Dermis blood vessel endothelial cell (primary cell): ENCODE data around the gene DENND1B. TPM values are rescaled to one million over a fixed set of nuclear protein-coding genes. Genes with fewer than 3 reads are reported as not detected.

Experiments used
- DNase-seq: peaks from one replicate; pipeline ENCODE4 v3.0.0; 2010
- total RNA-seq: library from RNA; depleted of rRNA; stranded (reverse); fragments of >200 nt; gene quantifications from 2 replicates; pipeline ENCODE4 v1.2.3, GENCODE V29; 2014

DENND1B gene
- total RNA-seq, 1 donor from 2014 or later = 5.4 TPM

GRCh38 chr1:197680311-197680710 is 95.0 kb downstream of the DENND1B start:
- no peak for DNase-seq

DNA sequence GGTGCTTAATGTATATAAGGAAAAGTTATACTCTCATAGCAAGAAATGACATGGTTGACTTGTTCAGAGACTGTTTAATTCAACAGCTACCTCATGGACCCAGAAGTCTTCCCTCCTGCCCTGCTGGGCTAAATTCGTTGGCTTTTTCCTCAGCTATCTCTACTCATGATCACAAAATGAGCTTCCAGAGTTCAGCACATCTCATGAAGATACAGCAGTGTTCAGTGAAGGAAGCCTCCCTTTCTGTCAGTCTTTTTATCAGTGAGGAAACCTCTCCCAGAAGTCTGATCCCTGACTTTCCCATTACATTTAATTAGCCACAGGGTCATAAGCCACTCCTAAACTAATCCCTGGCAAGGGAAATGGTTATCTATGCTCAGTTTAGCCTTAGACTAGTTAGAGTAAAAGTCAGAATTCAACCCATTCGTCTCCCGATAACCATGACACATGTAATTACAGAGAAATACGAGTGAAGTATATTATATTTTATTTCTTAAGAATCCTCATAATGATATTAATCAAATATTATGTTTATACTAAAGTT is 97.5 kb downstream of the DENND1B start:
- no peak for DNase-seq

GRCh38 chr1:197677313-197677712 is 98.0 kb downstream of the DENND1B start:
- DNase-seq = no peak

DNA sequence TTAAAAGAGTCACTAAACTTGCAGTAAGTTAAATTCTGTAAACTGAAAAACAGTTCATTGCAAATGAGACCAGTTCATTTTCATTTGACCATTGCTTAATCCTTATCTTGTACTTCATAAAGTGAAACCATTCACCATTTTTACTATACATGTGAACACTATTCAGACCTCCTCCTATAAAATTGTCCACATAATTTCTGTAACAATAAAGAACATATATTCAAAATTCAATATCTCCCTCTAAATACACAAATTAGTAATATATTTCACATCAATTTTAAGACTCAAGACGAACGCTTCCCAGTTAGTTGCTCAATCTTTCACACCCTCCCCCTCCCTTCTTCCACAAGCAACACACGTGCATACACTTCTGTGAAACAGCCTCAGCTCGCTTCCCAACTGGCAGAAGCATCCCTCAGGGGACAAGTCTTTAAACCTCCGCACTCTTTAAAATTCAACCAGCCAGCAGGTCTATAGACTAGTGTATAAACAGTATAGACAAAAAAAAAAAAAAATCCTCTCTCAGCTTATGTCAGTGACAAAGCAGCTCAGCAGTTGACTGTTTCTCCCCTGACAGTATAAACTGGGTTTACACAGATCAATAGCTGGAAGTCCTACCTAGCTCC is 99.6 kb downstream of the DENND1B start:
- DNase-seq = no peak

GRCh38 chr1:197674286-197674685 is 101.0 kb downstream of the DENND1B start:
- no peak for DNase-seq

DNA sequence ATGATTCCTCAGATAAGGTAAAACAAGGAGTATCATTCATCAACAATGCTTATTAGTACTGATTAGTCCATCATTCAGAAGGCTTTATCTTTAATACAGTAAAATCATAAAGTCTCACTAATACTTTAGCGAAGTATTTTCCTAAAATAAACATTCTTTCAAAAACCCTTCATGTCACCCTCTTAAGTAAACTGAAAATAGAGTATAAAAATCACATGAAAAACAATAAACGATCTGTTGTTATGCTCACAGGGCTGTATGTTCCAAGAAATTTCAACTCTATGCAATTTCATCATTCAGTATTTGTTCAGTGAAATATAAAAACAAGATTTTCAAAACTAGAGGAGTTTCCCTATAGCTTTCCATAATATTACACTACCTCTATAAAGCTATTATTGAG is 102.0 kb downstream of the DENND1B start:
- DNase-seq = no peak

GRCh38 chr1:197672347-197672746 is 102.9 kb downstream of the DENND1B start:
- DNase-seq = no peak

DNA sequence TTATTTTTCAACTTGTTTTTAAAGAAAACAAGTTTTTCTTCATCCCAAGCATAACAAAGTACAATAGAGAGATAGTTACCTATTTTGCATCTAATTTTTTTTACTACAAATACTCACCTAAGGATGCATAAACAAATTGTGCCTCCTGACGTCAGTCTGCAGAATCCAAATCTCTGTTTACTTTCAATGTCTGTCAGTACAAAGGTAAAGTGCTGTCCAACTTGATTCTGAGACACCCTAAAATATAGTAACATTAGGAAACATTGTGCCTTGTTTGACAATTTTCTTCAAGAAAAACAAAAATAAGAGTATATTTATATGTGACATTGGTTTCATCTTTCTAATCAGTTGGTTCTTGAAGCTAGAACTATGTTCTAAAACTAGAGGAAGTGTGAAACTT is 103.4 kb downstream of the DENND1B start:
- DNase-seq = no peak

DNA sequence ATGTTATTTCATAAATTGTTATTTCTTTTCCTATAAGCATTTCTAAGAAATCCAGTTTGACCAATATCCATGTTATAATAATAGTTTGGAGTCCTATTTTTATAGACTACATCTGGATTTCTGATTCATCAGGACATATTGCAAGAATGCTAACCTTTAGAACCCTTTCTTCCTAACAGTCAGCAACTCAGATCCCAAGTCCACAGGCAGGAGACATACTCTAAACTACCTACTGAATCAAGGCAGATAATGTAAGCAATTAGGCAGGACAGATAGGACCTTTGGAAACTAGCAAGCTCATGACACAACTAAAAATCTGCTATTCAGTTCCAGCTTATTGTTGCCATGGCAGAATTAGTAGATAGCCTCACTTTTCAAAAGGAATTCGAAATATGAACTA is 104.1 kb downstream of the DENND1B start:
- DNase-seq = no peak

DNA sequence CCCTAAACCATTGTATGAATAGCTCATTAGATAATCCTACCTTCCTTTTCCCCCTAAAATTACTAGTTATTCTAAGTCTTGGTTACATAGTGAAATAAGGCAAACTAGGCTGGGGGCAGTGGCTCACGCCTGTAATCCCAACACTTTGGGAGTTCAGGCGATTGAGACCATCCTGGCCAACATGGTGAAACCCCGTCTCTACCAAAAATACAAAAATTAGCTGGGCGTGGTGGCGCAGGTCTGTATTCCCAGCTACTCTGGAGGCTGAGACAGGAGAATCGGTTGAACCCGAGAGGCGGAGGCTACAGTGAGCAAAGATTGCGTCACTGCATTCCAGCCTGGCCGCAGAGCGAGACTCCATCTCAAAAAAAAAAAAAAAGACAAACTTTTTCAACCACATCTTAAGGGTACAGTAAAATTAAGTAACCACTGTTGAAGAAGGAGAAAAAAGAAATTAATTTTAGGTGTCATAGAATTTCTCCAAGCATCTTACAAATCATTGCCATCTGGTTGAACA is 108.5 kb downstream of the DENND1B start:
- DNase-seq = no peak

DNA sequence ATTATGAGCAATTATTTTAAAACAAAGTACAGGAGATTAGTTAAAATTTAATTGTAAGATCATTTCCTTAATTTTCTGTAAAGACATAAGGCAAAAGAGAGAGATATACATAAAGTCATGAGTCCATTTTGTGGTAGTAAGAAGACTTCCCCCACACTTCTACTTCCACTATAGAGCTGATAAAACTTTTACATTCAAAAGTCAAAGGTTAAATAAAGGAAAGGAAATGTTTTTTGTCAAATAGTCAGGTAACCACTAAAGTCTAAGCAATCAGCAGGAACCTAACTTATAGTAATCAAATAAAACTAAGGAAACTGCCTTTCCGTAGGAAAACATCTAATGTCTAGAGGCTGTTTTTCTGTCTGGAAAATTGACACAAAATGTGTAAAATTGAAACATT is 110.9 kb downstream of the DENND1B start:
- peak; percentile 1 for DNase-seq

DNA sequence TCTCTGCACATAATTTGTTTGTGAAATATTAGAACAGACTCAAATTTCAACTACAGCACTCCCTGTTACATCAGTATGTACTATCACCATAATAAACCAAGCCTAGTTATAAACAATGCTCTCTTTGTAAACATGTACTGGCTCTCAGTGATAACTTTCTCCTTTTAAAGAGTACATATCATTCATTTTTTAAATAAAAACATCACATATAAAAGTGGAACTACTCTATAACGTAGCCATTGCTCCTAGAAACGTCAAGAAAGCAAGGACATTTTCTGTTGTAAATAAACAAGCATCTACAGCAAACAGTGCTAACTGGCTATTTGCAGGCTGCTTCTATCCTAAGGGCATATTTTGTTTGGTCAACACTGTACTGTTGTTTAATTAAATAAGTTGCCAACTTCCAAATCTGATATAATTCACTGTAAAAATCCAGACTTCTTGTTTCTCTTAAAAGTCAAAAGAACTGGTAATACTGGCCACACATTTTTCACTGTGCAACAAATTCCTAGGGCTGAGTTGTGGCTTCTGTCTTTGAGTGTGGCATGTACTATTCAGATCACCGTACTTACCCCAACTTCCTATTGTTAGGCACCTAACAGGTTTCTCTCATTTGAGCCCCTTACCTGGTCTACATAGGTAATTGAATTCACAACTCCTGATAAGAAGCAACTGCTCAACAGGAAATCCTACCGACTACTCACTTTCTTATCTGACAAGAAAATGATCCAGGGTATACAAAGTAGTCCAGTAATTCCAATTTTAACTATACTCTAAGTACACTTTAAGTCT is 111.9 kb downstream of the DENND1B start:
- DNase-seq = no peak

- DNase-seq = no peak
These were observed 114.9 kb downstream of the DENND1B start for GRCh38 chr1:197660389-197660788.

- no peak for DNase-seq
These were observed 116.1 kb downstream of the DENND1B start for GRCh38 chr1:197659171-197659570.

- no peak for DNase-seq
These were observed 126.1 kb downstream of the DENND1B start for GRCh38 chr1:197649188-197649587.

DNA sequence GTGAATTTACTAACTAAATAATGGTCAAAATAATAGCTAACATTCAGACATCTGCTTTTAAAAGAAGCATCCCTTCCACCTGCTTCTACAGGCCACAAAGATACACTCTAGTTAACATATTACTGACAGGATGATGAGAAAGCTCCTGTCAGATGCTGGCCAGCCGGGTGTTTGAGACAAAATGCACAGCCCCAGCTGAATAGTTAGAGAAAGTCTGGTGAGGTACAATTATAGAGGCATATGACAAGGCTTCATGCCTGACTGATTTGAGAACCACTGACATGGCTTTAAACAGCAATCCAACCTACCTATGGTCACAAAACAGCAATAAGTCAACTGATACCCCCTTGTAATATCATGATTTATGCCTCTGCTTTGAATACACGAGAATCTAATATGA is 137.0 kb downstream of the DENND1B start:
- DNase-seq = no peak

- DNase-seq = peak; percentile 14
These were observed 137.9 kb downstream of the DENND1B start for GRCh38 chr1:197637406-197637805.

DNA sequence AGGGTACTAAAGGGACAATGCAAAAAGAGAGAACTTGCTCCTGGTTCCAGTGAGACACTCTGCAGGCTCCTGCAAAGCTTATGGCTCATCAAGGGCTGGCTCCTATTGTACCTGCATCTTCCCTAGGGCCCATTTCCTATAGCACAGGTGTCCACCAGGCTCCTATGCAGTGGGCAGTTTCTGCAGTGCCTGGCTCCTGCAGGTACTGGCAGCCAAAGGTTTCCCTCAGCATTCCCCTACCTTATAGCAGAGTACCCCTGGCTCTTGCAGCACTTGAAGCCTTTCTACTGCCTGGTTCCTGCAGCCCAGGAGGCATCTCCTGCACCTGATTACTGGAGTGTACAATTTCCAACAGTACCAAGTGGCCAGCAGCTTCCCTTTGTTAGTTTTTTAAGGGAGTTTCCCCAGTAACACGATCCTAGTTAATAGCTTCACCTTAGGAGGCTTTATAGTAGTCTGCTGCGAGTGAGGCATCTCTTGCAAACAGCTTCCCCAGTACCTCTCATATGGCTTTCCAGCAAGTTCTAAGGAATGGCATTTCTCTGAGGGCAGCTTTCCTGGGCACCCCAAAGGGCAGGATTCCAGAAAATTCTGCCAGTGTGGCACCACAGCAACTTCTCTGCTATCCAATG is 141.7 kb downstream of the DENND1B start:
- no peak for DNase-seq

- DNase-seq = no peak
These were observed 142.6 kb downstream of the DENND1B start for GRCh38 chr1:197632651-197633050.

GRCh38 chr1:197632005-197632404 is 143.3 kb downstream of the DENND1B start:
- DNase-seq = no peak

- no peak for DNase-seq
These were observed 152.9 kb downstream of the DENND1B start for GRCh38 chr1:197622371-197622770.

- DNase-seq = no peak
These were observed 153.5 kb downstream of the DENND1B start for GRCh38 chr1:197621761-197622160.

- no peak for DNase-seq
These were observed 154.5 kb downstream of the DENND1B start for GRCh38 chr1:197620714-197621163.
